Measurements from ENCODE around the gene CHST12.

GRCh38 chr7:2440608-2441245 lies 37.3 kb downstream of the CHST12 start:
- TF ChIP-seq, protein P1, sequence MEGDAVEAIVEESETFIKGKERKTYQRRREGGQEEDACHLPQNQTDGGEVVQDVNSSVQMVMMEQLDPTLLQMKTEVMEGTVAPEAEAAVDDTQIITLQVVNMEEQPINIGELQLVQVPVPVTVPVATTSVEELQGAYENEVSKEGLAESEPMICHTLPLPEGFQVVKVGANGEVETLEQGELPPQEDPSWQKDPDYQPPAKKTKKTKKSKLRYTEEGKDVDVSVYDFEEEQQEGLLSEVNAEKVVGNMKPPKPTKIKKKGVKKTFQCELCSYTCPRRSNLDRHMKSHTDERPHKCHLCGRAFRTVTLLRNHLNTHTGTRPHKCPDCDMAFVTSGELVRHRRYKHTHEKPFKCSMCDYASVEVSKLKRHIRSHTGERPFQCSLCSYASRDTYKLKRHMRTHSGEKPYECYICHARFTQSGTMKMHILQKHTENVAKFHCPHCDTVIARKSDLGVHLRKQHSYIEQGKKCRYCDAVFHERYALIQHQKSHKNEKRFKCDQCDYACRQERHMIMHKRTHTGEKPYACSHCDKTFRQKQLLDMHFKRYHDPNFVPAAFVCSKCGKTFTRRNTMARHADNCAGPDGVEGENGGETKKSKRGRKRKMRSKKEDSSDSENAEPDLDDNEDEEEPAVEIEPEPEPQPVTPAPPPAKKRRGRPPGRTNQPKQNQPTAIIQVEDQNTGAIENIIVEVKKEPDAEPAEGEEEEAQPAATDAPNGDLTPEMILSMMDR (IDR thresholded peaks at IDR 0.05; ENCODE audit: poor library complexity): no peak
- TF ChIP-seq EZH2phosphoT487 (IDR thresholded peaks at IDR 0.05; ENCODE audit: low read depth, severe bottlenecking, unreplicated experiment) (no peak), EZH2 (IDR thresholded peaks at IDR 0.05; ENCODE audit: borderline replicate concordance) (no peak)

Measured in hepatocyte (in vitro differentiated cells).